ENCODE measurements around the gene HOXC12.

GRCh38 chr12:53975064-53975471 is 20.4 kb downstream of the HOXC12 start:
- no peak for TF ChIP-seq CTCF (IDR thresholded peaks at IDR 0.05)
- no peak for TF ChIP-seq POLR2A (IDR thresholded peaks at IDR 0.05)
- no peak for TF ChIP-seq POLR2AphosphoS5 (IDR thresholded peaks at IDR 0.05)
- TF ChIP-seq EP300 (IDR thresholded peaks at IDR 0.05) = no peak
